Activated T-cell treated with anti-CD3 and anti-CD28 coated beads for 24 hours (primary cell): ENCODE results near the gene IQCN.
A peak's percentile ranks its signal among the peaks of the same experiment; 100 is the strongest.

Source experiments
- DNase-seq: peaks from one replicate; pipeline ENCODE4 v3.0.0-alpha.2; 2020; ENCODE audit warnings: low read depth

Gene IQCN

GRCh38 chr19:18286973-18287635, 12.9 kb upstream of the IQCN start:
- no peak for DNase-seq

GRCh38 chr19:18284712-18285360, 10.6 kb upstream of the IQCN start:
- DNase-seq: no peak

- no peak for DNase-seq
Observed at GRCh38 chr19:18283338-18283737, 9.1 kb upstream of the IQCN start.

GRCh38 chr19:18282788-18283141, 8.5 kb upstream of the IQCN start:
- DNase-seq: no peak

- no peak for DNase-seq
Observed at GRCh38 chr19:18282021-18282787, 8.0 kb upstream of the IQCN start.

GRCh38 chr19:18281082-18282020, 7.1 kb upstream of the IQCN start, which contains the start of gene JUND:
JUND (minus strand) TSS chr19:18281622; CDS start chr19:18281484, 138 bp downstream.
- DNase-seq: peak; percentile 96

- peak; percentile 73 for DNase-seq
Observed at GRCh38 chr19:18280247-18281081, 6.2 kb upstream of the IQCN start.

GRCh38 chr19:18279516-18280246, 5.4 kb upstream of the IQCN start:
- DNase-seq: peak; percentile 91

- DNase-seq: no peak
Observed at GRCh38 chr19:18279266-18279515, 4.9 kb upstream of the IQCN start.

GRCh38 chr19:18278521-18279265, 4.4 kb upstream of the IQCN start:
- no peak for DNase-seq

GRCh38 chr19:18274781-18275356, 617 bp upstream of the IQCN start:
- DNase-seq: no peak

- DNase-seq: no peak
Observed at GRCh38 chr19:18273561-18274218, 562 bp downstream of the IQCN start.

- DNase-seq: no peak
Observed at GRCh38 chr19:18271433-18271841, 2.8 kb downstream of the IQCN start.

- no peak for DNase-seq
Observed at GRCh38 chr19:18270326-18270725, 3.9 kb downstream of the IQCN start.

GRCh38 chr19:18269070-18269723, 5.1 kb downstream of the IQCN start:
- DNase-seq: no peak

- no peak for DNase-seq
Observed at GRCh38 chr19:18266771-18267686, 7.2 kb downstream of the IQCN start.

- no peak for DNase-seq
Observed at GRCh38 chr19:18265582-18265981, 8.7 kb downstream of the IQCN start.
